Activated effector memory CD4-positive, alpha-beta T cell treated with anti-CD3 and anti-CD28 coated beads, Interleukin-2, amount 50 U/mL, for 16 hours (primary cell): ENCODE results near the gene EIF5AL1.
"Not testable (repeated sequence)": the region's sequence is repeated elsewhere in the genome, so short reads cannot be mapped to it uniquely, and the experiment has no call there.

Source experiments
- DNase-seq: peaks from one replicate; pipeline ENCODE4 v3.0.0-alpha.2; 2020

The EIF5AL1 gene

GRCh38 chr10:79488336-79488735, 24.0 kb upstream of the EIF5AL1 start:
- no peak for DNase-seq

GRCh38 chr10:79488870-79489269, 23.5 kb upstream of the EIF5AL1 start:
- DNase-seq, result no peak

GRCh38 chr10:79490400-79491142, 21.8 kb upstream of the EIF5AL1 start:
- DNase-seq, result no peak

GRCh38 chr10:79491143-79491835, 21.0 kb upstream of the EIF5AL1 start:
- no peak for DNase-seq

- DNase-seq, result no peak
Observed at GRCh38 chr10:79492256-79492655, 20.1 kb upstream of the EIF5AL1 start.

GRCh38 chr10:79492839-79493238, 19.5 kb upstream of the EIF5AL1 start:
- no peak for DNase-seq

GRCh38 chr10:79493806-79494205, 18.5 kb upstream of the EIF5AL1 start:
- DNase-seq, result no peak

GRCh38 chr10:79494871-79495705, 17.2 kb upstream of the EIF5AL1 start:
- DNase-seq, result no peak

- no peak for DNase-seq
Observed at GRCh38 chr10:79495791-79496190, 16.5 kb upstream of the EIF5AL1 start.

- no peak for DNase-seq
Observed at GRCh38 chr10:79496896-79497295, 15.4 kb upstream of the EIF5AL1 start.

GRCh38 chr10:79498291-79498829, 14.0 kb upstream of the EIF5AL1 start:
- no peak for DNase-seq

- no peak for DNase-seq
Observed at GRCh38 chr10:79502561-79503309, 9.6 kb upstream of the EIF5AL1 start.

GRCh38 chr10:79503787-79504186, 8.5 kb upstream of the EIF5AL1 start:
- not testable (repeated sequence) for DNase-seq

- DNase-seq, result not testable (repeated sequence)
Observed at GRCh38 chr10:79504483-79504882, 7.8 kb upstream of the EIF5AL1 start.

GRCh38 chr10:79505328-79505727, 7.0 kb upstream of the EIF5AL1 start:
- DNase-seq, result not testable (repeated sequence)

- DNase-seq, result no peak
Observed at GRCh38 chr10:79505829-79506228, 6.5 kb upstream of the EIF5AL1 start.

- DNase-seq, result no peak
Observed at GRCh38 chr10:79507440-79508167, 4.7 kb upstream of the EIF5AL1 start.

GRCh38 chr10:79508245-79508644, 4.1 kb upstream of the EIF5AL1 start:
- DNase-seq, result not testable (repeated sequence)

- not testable (repeated sequence) for DNase-seq
Observed at GRCh38 chr10:79509306-79509933, 2.9 kb upstream of the EIF5AL1 start.

GRCh38 chr10:79509934-79510508, 2.3 kb upstream of the EIF5AL1 start:
- not testable (repeated sequence) for DNase-seq
